Effector memory CD4-positive, alpha-beta T cell (primary cell): ENCODE data around the gene TMEM244.
"Not testable (repeated sequence)": the region's sequence is repeated elsewhere in the genome, so short reads cannot be mapped to it uniquely, and the experiment has no call there.

Source experiments
- DNase-seq, 3 donors: peaks; one replicate each; pipeline ENCODE4 v3.0.0-alpha.2; 2020
- H3K27ac ChIP-seq: 2 replicates; pipeline ENCODE4 v1.7.0; 2013; ENCODE audit warnings: mild to moderate bottlenecking, low read length, moderate library complexity; ENCODE audit not compliant: insufficient read depth, poor library complexity, severe bottlenecking
- H3K27me3 ChIP-seq: replicated peaks from 2 replicates; pipeline ENCODE4 v1.7.0; 2013; ENCODE audit warnings: mild to moderate bottlenecking, low read length; ENCODE audit not compliant: insufficient read depth, control insufficient read depth, poor library complexity, severe bottlenecking
- H3K36me3 ChIP-seq: 2 replicates; pipeline ENCODE4 v1.7.0; 2013; ENCODE audit warnings: mild to moderate bottlenecking, low read length, moderate library complexity; ENCODE audit not compliant: control insufficient read depth, insufficient read depth
- H3K4me1 ChIP-seq: 2 replicates; pipeline ENCODE4 v1.7.0; 2013; ENCODE audit warnings: low read length, mild to moderate bottlenecking; ENCODE audit not compliant: control insufficient read depth, insufficient read depth, poor library complexity, severe bottlenecking
- H3K4me3 ChIP-seq: 2 replicates; pipeline ENCODE4 v1.7.0; 2013; ENCODE audit warnings: low read length, low read depth, mild to moderate bottlenecking; ENCODE audit not compliant: insufficient read depth, poor library complexity, severe bottlenecking
- H3K9me3 ChIP-seq: 2 replicates; pipeline ENCODE4 v1.7.0; 2013; ENCODE audit warnings: mild to moderate bottlenecking, low read length, moderate library complexity; ENCODE audit not compliant: control insufficient read depth

The TMEM244 gene

DNA sequence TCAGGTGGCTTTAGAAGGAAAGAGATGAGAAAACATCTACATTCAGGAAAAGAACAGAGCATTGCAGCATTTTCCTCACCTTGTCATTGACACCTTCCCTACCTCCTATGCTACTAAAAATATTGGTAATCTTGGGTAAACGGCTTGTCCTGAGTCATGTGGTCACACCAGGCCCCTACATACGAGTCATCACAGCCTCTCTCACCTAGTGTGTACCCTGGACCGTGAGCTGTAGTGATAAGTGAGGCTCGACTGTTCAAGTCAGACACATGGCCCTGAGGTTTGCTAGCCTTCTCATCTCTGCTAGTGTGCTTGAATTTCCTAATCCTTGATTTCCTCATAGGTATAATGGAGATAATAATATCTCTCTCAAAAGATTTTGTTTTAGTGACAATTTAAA is 29.6 kb upstream of the TMEM244 start:
- Histone ChIP-seq H3K36me3 (no peaks in the 10 kb centered on the region), H3K4me3 (no peak overlapping the region), H3K27me3 (no peaks in the 10 kb centered on the region), H3K9me3 (no peaks in the 10 kb centered on the region), H3K27ac (no peak overlapping the region), H3K4me1 (no peaks in the 10 kb centered on the region)
- DNase-seq = no peak

GRCh38 chr6:129890164-129890563 is 29.0 kb upstream of the TMEM244 start:
- Histone ChIP-seq H3K4me1 (no peaks in the 10 kb centered on the region), H3K4me3 (no peak overlapping the region), H3K27ac (no peak overlapping the region), H3K36me3 (no peaks in the 10 kb centered on the region), H3K9me3 (no peaks in the 10 kb centered on the region), H3K27me3 (no peaks in the 10 kb centered on the region)
- DNase-seq = no peak

GRCh38 chr6:129889580-129889979 is 28.5 kb upstream of the TMEM244 start:
- Histone ChIP-seq H3K36me3 (no peaks in the 10 kb centered on the region), H3K27ac (no peak overlapping the region), H3K9me3 (no peaks in the 10 kb centered on the region), H3K4me3 (no peak overlapping the region), H3K4me1 (no peaks in the 10 kb centered on the region), H3K27me3 (no peaks in the 10 kb centered on the region)
- DNase-seq = no peak

DNA sequence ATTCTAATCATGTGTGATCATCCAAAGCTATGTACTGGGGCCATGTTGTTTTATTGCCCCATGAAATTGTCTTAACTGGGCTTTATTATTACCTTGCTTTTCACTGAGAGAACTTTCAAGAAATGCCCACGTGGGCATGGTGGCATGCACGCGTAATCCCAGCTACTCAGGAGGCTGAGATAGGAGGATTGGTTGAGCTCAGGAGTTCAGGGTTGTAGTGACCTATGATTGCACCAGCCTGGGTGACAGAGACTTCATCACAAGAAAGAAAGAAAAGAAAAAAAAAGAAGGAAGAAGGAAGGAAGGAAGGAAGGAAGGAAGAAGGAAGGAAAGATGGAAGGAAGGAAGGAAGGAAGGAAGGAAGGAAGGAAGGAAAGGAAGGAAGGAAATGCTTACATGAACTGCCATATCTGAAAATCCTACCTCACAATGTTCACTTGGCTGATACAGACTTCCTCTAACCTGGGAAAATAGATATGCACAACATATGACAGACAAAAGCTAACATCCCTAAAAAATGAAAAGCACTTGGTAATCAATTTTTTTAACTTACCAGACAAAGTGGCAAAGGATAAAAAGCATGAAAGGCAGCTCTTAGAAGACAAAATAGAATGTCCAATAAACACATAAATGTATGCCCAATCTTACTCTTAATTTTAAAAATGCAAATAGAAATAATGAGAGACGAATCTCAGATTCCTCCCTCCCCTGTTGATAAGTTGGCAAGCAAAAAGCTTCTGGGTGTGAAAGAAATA is 25.5 kb upstream of the TMEM244 start:
- H3K36me3 ChIP-seq = no peaks in the 10 kb centered on the region
- H3K27me3 ChIP-seq = no peaks in the 10 kb centered on the region
- H3K9me3 ChIP-seq = no peaks in the 10 kb centered on the region
- DNase-seq = no peak
- no peak overlapping the region for H3K4me3 ChIP-seq
- H3K27ac ChIP-seq = no peak overlapping the region
- H3K4me1 ChIP-seq = no peaks in the 10 kb centered on the region

GRCh38 chr6:129884211-129884610 is 23.1 kb upstream of the TMEM244 start:
- DNase-seq = no peak

GRCh38 chr6:129882510-129883023 is 21.5 kb upstream of the TMEM244 start:
- Histone ChIP-seq H3K27ac (no peak overlapping the region), H3K4me1 (no peaks in the 10 kb centered on the region), H3K4me3 (no peak overlapping the region), H3K36me3 (no peaks in the 10 kb centered on the region), H3K9me3 (no peaks in the 10 kb centered on the region), H3K27me3 (no peaks in the 10 kb centered on the region)
- DNase-seq = no peak

More at GRCh38 chr6:129884211-129884610, 23.1 kb upstream of the TMEM244 start:
- Histone ChIP-seq H3K4me1 (no peaks in the 10 kb centered on the region), H3K36me3 (no peaks in the 10 kb centered on the region), H3K27ac (no peak overlapping the region), H3K9me3 (no peaks in the 10 kb centered on the region), H3K4me3 (no peak overlapping the region), H3K27me3 (no peaks in the 10 kb centered on the region)

DNA sequence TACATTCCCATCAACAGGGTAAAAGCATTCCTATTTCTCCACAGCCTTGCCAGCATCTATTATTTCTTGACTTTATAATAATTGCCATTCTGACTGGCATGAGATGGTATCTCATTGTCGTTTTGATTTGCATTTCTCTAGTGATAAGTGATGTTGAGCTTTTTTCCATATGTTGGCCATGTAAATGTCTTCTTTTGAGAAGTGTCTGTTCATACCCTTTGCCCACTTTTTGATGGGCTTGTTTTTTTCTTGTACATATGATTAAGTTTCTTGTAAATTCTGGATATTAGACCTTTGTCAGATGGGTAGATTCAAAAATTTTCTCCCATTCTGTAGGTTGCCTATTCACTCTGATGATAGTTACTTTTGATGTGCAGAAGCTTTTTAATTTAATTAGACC is 16.8 kb upstream of the TMEM244 start:
- H3K9me3 ChIP-seq, H3K4me1 ChIP-seq, H3K36me3 ChIP-seq, H3K4me3 ChIP-seq, H3K27me3 ChIP-seq, H3K27ac ChIP-seq, DNase-seq: not testable (repeated sequence)

DNA sequence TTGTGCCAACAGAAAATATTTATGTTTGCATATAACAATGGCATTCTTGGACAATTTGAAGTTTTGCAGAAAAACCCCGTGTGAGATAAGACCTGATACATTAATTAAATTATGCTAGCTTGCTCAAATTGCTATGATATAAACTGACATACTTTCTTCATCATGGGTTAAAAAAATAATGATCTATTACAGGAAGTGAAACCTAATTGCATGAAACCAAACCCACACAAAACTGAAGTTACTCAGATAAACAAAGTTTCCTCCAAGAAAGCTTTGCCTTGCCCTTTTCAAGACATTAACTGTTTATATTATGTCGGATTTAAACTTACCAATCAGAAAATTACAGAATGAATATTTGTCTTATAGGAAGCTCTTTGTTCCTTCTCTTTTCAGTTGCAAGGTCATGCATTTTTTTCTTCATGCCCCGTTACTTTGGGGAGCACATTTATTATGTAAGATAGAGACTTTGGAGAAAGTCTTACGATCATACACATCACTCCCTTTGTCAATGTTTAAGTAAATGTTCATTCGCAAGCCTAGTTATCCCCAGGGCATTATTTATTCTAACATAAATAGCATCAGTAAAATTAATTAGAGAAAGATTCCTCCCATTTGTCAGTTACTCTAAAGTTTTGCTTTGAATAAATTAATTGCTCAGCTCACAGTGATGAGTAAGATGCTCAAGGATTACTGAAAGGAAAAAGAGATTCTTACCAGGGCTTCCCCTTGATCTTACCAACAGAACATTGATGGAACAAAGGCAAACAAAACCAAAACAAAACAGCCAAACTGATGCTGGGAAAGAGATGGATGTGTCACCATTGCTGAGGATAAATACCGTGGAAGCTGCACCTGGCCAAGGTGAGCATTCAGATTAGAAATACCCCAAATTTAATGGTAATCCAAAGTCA is 14.8 kb upstream of the TMEM244 start:
- no peaks in the 10 kb centered on the region for H3K4me1 ChIP-seq
- no peaks in the 10 kb centered on the region for H3K9me3 ChIP-seq
- H3K36me3 ChIP-seq = no peaks in the 10 kb centered on the region
- H3K4me3 ChIP-seq = no peak overlapping the region
- H3K27me3 ChIP-seq = no peaks in the 10 kb centered on the region
- H3K27ac ChIP-seq = no peak overlapping the region
- no peak for DNase-seq

- DNase-seq = no peak
- H3K4me1 ChIP-seq = no peaks in the 10 kb centered on the region
- no peak overlapping the region for H3K4me3 ChIP-seq
- H3K36me3 ChIP-seq = no peaks in the 10 kb centered on the region
- no peaks in the 10 kb centered on the region for H3K27me3 ChIP-seq
- no peaks in the 10 kb centered on the region for H3K9me3 ChIP-seq
- no peak overlapping the region for H3K27ac ChIP-seq
These were observed 13.7 kb upstream of the TMEM244 start for GRCh38 chr6:129874837-129875236.

DNA sequence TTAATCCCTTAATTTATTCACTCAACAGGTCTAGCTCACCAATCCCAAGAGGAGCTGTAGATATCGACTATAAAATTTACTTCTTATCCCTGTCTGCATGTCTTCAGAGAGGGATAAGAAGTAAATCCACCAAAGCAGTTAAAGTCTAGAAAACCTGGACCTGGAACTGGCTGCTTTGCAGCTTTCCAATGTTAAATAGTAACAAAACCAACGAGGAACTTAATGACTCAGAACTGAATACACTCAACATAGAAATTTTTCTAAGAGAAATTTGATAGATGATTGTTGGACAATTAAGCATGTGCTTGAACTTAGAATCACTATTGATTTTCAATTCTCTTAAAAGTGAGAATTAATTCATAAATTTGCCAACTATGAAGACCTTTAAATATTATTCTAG is 11.5 kb upstream of the TMEM244 start:
- Histone ChIP-seq H3K27me3 (no peaks in the 10 kb centered on the region), H3K9me3 (no peaks in the 10 kb centered on the region), H3K36me3 (no peaks in the 10 kb centered on the region), H3K27ac (no peak overlapping the region), H3K4me3 (no peak overlapping the region), H3K4me1 (no peaks in the 10 kb centered on the region)
- no peak for DNase-seq
